Left lung (tissue), 10 donors: Measurements from ENCODE around the gene CCDC50. TPM values are rescaled to one million over a fixed set of nuclear protein-coding genes. Genes with fewer than 3 reads are reported as not detected.

Experiments used
- ATAC-seq: fragments of 200-7000 bp; cut with Tn5 transposase; one replicate; pipeline ENCODE4 v1.9.1; 2020; ENCODE audit warnings: moderate library complexity
- DNase-seq, 4 donors: peaks; one replicate each; pipeline ENCODE4 v3.0.0-alpha.2; 2013 to 2020
- H3K27ac ChIP-seq, 2 donors: fragments of 200-600 bp; sonication (generic) in 1 of 2; one replicate each; pipeline versions ENCODE4 v1.5.0 to v1.8.0; 2020 to 2021
- H3K27me3 ChIP-seq, 2 donors: fragments of 200-600 bp; sonication (generic) in 1 of 2; one replicate each; pipeline versions ENCODE4 v1.5.0 to v1.8.0; 2020 to 2021
- H3K36me3 ChIP-seq, 2 donors: fragments of 200-600 bp; sonication (generic) in 1 of 2; one replicate each; pipeline versions ENCODE4 v1.5.0 to v1.8.0; 2020 to 2021
- H3K4me1 ChIP-seq, 2 donors: fragments of 200-600 bp; one replicate each; pipeline ENCODE4 v1.8.0; 2021
- H3K4me3 ChIP-seq, 2 donors: fragments of 200-600 bp; sonication (generic) in 1 of 2; one replicate each; pipeline versions ENCODE4 v1.5.0 to v1.8.0; 2020 to 2021; ENCODE audit warnings: mild to moderate bottlenecking in 1 of 2
- H3K9me3 ChIP-seq, 2 donors: fragments of 200-600 bp; sonication (generic) in 1 of 2; one replicate each; pipeline versions ENCODE4 v1.5.0 to v1.8.0; 2020 to 2021
- CTCF ChIP-seq, 2 donors: fragments of 200-600 bp; sonication (generic) in 1 of 2; IDR thresholded peaks; one replicate each; pipeline versions ENCODE4 v1.5.0 to v1.8.0; 2021; ENCODE audit warnings: antibody characterized with exemption in 2 of 2
- intact Hi-C, 2 donors: fragments of 100-400 bp; cut with DNase I; formaldehyde crosslinking; loops; one replicate each; pipeline versions ENCODE4 v1.11.2 to v1.14.2; 2022
- polyA plus RNA-seq, 6 donors: library from polyadenylated mRNA; unstranded; fragments of 120-200 nt; gene quantifications; one replicate each; pipeline ENCODE4 v1.2.1, GENCODE V29; 2013; ENCODE audit not compliant: insufficient read length in 6 of 6
- total RNA-seq, 2 donors: library from RNA; stranded (reverse); fragmentation: NEBNext Ultra II Directional; extraction: Animal tissue kit (Norgen Biotek cat#: 25700); gene quantifications; one replicate each; pipeline ENCODE4 v1.2.1, GENCODE V29; 2021
- donor health status: DM: no; HTN: yes; CAD: no.
- donor health status: DM: no; HTN: no; CAD: no.

The CCDC50 gene
- total and polyA plus RNA-seq, 8 donors = 49.7 to 85.1 (median 68.2) TPM

- Histone ChIP-seq H3K27ac (no peak overlapping the region), H3K9me3 (no peaks in the 10 kb centered on the region), H3K4me1 (no peaks in the 10 kb centered on the region), H3K4me3 (no peak overlapping the region), H3K27me3 (no peaks in the 10 kb centered on the region), H3K36me3 (no peaks in the 10 kb centered on the region)
- ATAC-seq (no peak), DNase-seq (no peak)
- no peak for TF ChIP-seq CTCF (IDR thresholded peaks at IDR 0.05)
- intact Hi-C loops = no loop called here
Observed at GRCh38 chr3:191301782-191302411, 27.3 kb upstream of the CCDC50 start.

GRCh38 chr3:191302451-191302850 is 26.7 kb upstream of the CCDC50 start:
- Histone ChIP-seq H3K4me1 (no peaks in the 10 kb centered on the region), H3K27ac (no peak overlapping the region), H3K9me3 (no peaks in the 10 kb centered on the region), H3K36me3 (no peaks in the 10 kb centered on the region), H3K27me3 (no peaks in the 10 kb centered on the region), H3K4me3 (no peak overlapping the region)
- DNase-seq (no peak), ATAC-seq (no peak)
- TF ChIP-seq CTCF (IDR thresholded peaks at IDR 0.05) = no peak
- intact Hi-C loops = no loop called here

GRCh38 chr3:191303596-191303995 is 25.6 kb upstream of the CCDC50 start:
- H3K27me3 ChIP-seq = no peaks in the 10 kb centered on the region

GRCh38 chr3:191306428-191306827 is 22.8 kb upstream of the CCDC50 start:
- H3K27me3 ChIP-seq = no peaks in the 10 kb centered on the region
- no peaks in the 10 kb centered on the region for H3K36me3 ChIP-seq
- intact Hi-C loops = no loop called here
- DNase-seq = no peak
- no peak overlapping the region for H3K4me3 ChIP-seq
- H3K4me1 ChIP-seq = no peaks in the 10 kb centered on the region
- TF ChIP-seq CTCF (IDR thresholded peaks at IDR 0.05) = no peak
- ATAC-seq = no peak
- H3K9me3 ChIP-seq = no peaks in the 10 kb centered on the region
- H3K27ac ChIP-seq = no peak overlapping the region

More at GRCh38 chr3:191303596-191303995, 25.6 kb upstream of the CCDC50 start:
- H3K27ac ChIP-seq = no peak overlapping the region
- ATAC-seq = no peak
- H3K4me3 ChIP-seq = no peak overlapping the region
- no peak for TF ChIP-seq CTCF (IDR thresholded peaks at IDR 0.05)
- H3K4me1 ChIP-seq = no peaks in the 10 kb centered on the region
- no peaks in the 10 kb centered on the region for H3K9me3 ChIP-seq
- DNase-seq = no peak
- H3K36me3 ChIP-seq = no peaks in the 10 kb centered on the region
- intact Hi-C loops = no loop called here

- Histone ChIP-seq H3K9me3 (no peaks in the 10 kb centered on the region), H3K36me3 (no peaks in the 10 kb centered on the region), H3K27ac (no peak overlapping the region), H3K4me1 (no peaks in the 10 kb centered on the region), H3K4me3 (no peak overlapping the region), H3K27me3 (no peaks in the 10 kb centered on the region)
- DNase-seq (no peak), ATAC-seq (no peak)
- intact Hi-C loops = no loop called here
- no peak for TF ChIP-seq CTCF (IDR thresholded peaks at IDR 0.05)
Observed at GRCh38 chr3:191307341-191307740, 21.9 kb upstream of the CCDC50 start.
